Measurements from ENCODE around the gene TDRD7. TPM values are rescaled to one million over a fixed set of nuclear protein-coding genes. Genes with fewer than 3 reads are reported as not detected.

The TDRD7 gene
- total RNA-seq, 4 donors from 2014 or later, result 9.6 to 18.4 (median 10.8) TPM

GRCh38 chr9:97438257-97438656 lies 26.4 kb downstream of the TDRD7 start:
- TF ChIP-seq EP300 (IDR thresholded peaks at IDR 0.05), result no peak
- no peak for TF ChIP-seq POLR2A (IDR thresholded peaks at IDR 0.05)
- 94 to 97% methylated on average over 2 of the region's 2 CpGs for WGBS, 2 donors
- H3K27ac ChIP-seq, result no peak overlapping the region
- no peaks in the 10 kb centered on the region for H3K9me3 ChIP-seq
- no peaks in the 10 kb centered on the region for H3K27me3 ChIP-seq
- no peak for DNase-seq (ENCODE audit: low spot score in 2 of 2)
- peaks cover 0 to 70% (median 0%) of the 10 kb centered on the region in 3 donors for H3K36me3 ChIP-seq
- H3K4me3 ChIP-seq, result no peak overlapping the region
- H3K4me1 ChIP-seq, result no peaks in the 10 kb centered on the region

- no peaks in the 10 kb centered on the region for H3K27me3 ChIP-seq
- no peak overlapping the region for H3K4me3 ChIP-seq
- H3K36me3 ChIP-seq, result peaks cover 0 to 67% (median 0%) of the 10 kb centered on the region in 3 donors
- no peaks in the 10 kb centered on the region for H3K9me3 ChIP-seq
- no peak overlapping the region for H3K27ac ChIP-seq
- no peaks in the 10 kb centered on the region for H3K4me1 ChIP-seq
- no peak for DNase-seq (ENCODE audit: low spot score in 2 of 2)
- no peak for TF ChIP-seq POLR2A (IDR thresholded peaks at IDR 0.05)
- TF ChIP-seq EP300 (IDR thresholded peaks at IDR 0.05), result no peak
- no peak for TF ChIP-seq CTCF (IDR thresholded peaks at IDR 0.05)
These were observed 26.8 kb downstream of the TDRD7 start for GRCh38 chr9:97438666-97439065.

- Histone ChIP-seq H3K36me3 (peaks cover 0 to 57% (median 0%) of the 10 kb centered on the region in 3 donors), H3K27me3 (no peaks in the 10 kb centered on the region), H3K4me1 (no peaks in the 10 kb centered on the region), H3K9me3 (no peaks in the 10 kb centered on the region), H3K27ac (no peak overlapping the region), H3K4me3 (no peak overlapping the region)
- DNase-seq (ENCODE audit: low spot score in 2 of 2), result no peak
- TF ChIP-seq CTCF (IDR thresholded peaks at IDR 0.05), result no peak
- no peak for TF ChIP-seq EP300 (IDR thresholded peaks at IDR 0.05)
- no peak for TF ChIP-seq POLR2A (IDR thresholded peaks at IDR 0.05)
- WGBS, 2 donors, result 60 to 73% methylated on average over 1 of the region's 1 CpG
These were observed 28.3 kb downstream of the TDRD7 start for GRCh38 chr9:97440160-97440559.

- WGBS, 2 donors, result 71 to 73% methylated on average over 2 of the region's 2 CpGs
- H3K9me3 ChIP-seq, result no peaks in the 10 kb centered on the region
- no peaks in the 10 kb centered on the region for H3K27me3 ChIP-seq
- no peaks in the 10 kb centered on the region for H3K4me1 ChIP-seq
- peaks cover 0 to 61% (median 0%) of the 10 kb centered on the region in 3 donors for H3K36me3 ChIP-seq
- no peak overlapping the region for H3K27ac ChIP-seq
- TF ChIP-seq EP300 (IDR thresholded peaks at IDR 0.05) (no peak), POLR2A (IDR thresholded peaks at IDR 0.05) (no peak), CTCF (IDR thresholded peaks at IDR 0.05) (no peak)
- H3K4me3 ChIP-seq, result no peak overlapping the region
- DNase-seq (ENCODE audit: low spot score in 2 of 2), result no peak
These were observed 29.8 kb downstream of the TDRD7 start for GRCh38 chr9:97441729-97442128.

GRCh38 chr9:97445119-97445701 lies 33.3 kb downstream of the TDRD7 start:
- Histone ChIP-seq H3K36me3 (peaks cover 0 to 62% (median 0%) of the 10 kb centered on the region in 3 donors), H3K9me3 (no peaks in the 10 kb centered on the region), H3K4me3 (no peak overlapping the region), H3K4me1 (no peaks in the 10 kb centered on the region), H3K27ac (no peak overlapping the region), H3K27me3 (no peaks in the 10 kb centered on the region)
- no peak for TF ChIP-seq CTCF (IDR thresholded peaks at IDR 0.05)
- TF ChIP-seq POLR2A (IDR thresholded peaks at IDR 0.05), result no peak
- no peak for TF ChIP-seq EP300 (IDR thresholded peaks at IDR 0.05)
- WGBS, 2 donors, result 75 to 87% methylated on average over 2 of the region's 2 CpGs
- DNase-seq (ENCODE audit: low spot score in 2 of 2), result no peak
